Heart left ventricle (tissue), 16 donors: Measurements from ENCODE around the gene GATA3. TPM values are rescaled to one million over a fixed set of nuclear protein-coding genes. Genes with fewer than 3 reads are reported as not detected.
A peak's percentile ranks its signal among the peaks of the same experiment; 100 is the strongest.

ENCODE experiments used
- ATAC-seq, 4 donors: fragments of 200-7000 bp; cut with Tn5 transposase; one replicate each; pipeline ENCODE4 v1.9.1; 2020 to 2022; ENCODE audit warnings: moderate library complexity in 4 of 4, mild to moderate bottlenecking in 3 of 4, moderate number of reproducible peaks in 1 of 4
- DNase-seq, 5 donors: peaks; one replicate each; pipeline ENCODE4 v3.0.0-alpha.2; 2020
- H3K27ac ChIP-seq, 12 donors: fragments of 200-600 bp; sonication (generic) in 4 of 12; one replicate each; pipeline versions ENCODE4 v1.5.0 to v1.8.0; 2016 to 2022; ENCODE audit warnings: mild to moderate bottlenecking in 2 of 12
- H3K27me3 ChIP-seq, 9 donors: fragments of 200-600 bp; sonication (generic) in 2 of 9; one replicate each; pipeline versions ENCODE4 v1.5.1 to v1.8.0; 2016 to 2022; ENCODE audit warnings: mild to moderate bottlenecking in 3 of 9
- H3K36me3 ChIP-seq, 9 donors: fragments of 200-600 bp; sonication (generic) in 2 of 9; one replicate each; pipeline versions ENCODE4 v1.5.0 to v1.8.0; 2018 to 2022; ENCODE audit warnings: mild to moderate bottlenecking in 2 of 9
- H3K4me1 ChIP-seq, 12 donors: fragments of 200-600 bp; sonication (generic) in 4 of 12; one replicate each; pipeline versions ENCODE4 v1.5.0 to v1.8.0; 2016 to 2022; ENCODE audit warnings: mild to moderate bottlenecking in 3 of 12
- H3K4me3 ChIP-seq, 12 donors: fragments of 200-600 bp; sonication (generic) in 4 of 12; one replicate each; pipeline versions ENCODE4 v1.5.0 to v1.8.0; 2017 to 2022; ENCODE audit warnings: mild to moderate bottlenecking in 9 of 12, moderate library complexity in 4 of 12
- H3K9me3 ChIP-seq, 12 donors: fragments of 200-600 bp; sonication (generic) in 4 of 12; one replicate each; pipeline versions ENCODE4 v1.5.0 to v1.8.0; 2016 to 2022; ENCODE audit warnings: mild to moderate bottlenecking in 1 of 12
- POLR2A ChIP-seq, 2 donors: fragments of 450-650 bp; IDR thresholded peaks; one replicate each; pipeline ENCODE4 v1.6.1; 2017; ENCODE audit warnings: antibody characterized with exemption in 2 of 2, mild to moderate bottlenecking in 2 of 2, moderate library complexity in 2 of 2
- WGBS, 4 donors: extraction: QIAGEN DNeasy Blood & Tissue Kit in 2 of 4; methylation state at CpG; one replicate each; pipeline versions ENCODE4 v1.1.5 to v1.1.7; 2013 to 2018; 5-methylcytosine and 5-hydroxymethylcytosine counted together
- intact Hi-C, 10 donors: fragments of 100-400 bp; cut with DNase I; formaldehyde crosslinking; loops; one replicate each; pipeline versions ENCODE4 v1.11.1 to v1.14.2; 2022
- polyA plus RNA-seq, 2 donors: library from polyadenylated mRNA; stranded (reverse); fragments of 200-250 nt; gene quantifications; one replicate each; pipeline ENCODE4 v1.2.3, GENCODE V29; 2013
- total RNA-seq, 9 donors: library from RNA; depleted of rRNA in 2 of 9; stranded (reverse); fragments of >200 nt in 2 of 9; fragmentation: NEBNext Ultra II Directional in 3 of 9; extraction: Animal tissue kit (Norgen Biotek cat#: 25700) in 3 of 9; gene quantifications; one replicate each; pipeline versions ENCODE4 v1.1.0 to v1.2.4, GENCODE V29; 2016 to 2023
- TF ChIP-seq, protein P1 (sequence below), 12 donors: fragments of 200-600 bp; sonication (generic) in 4 of 12; IDR thresholded peaks; one replicate each; pipeline versions ENCODE4 v1.5.0 to v1.8.0; 2018 to 2022; ENCODE audit warnings: antibody characterized with exemption in 12 of 12, mild to moderate bottlenecking in 5 of 12
- donor health status: ischemic (EF 13 %, LVEDD 7.1; RV severe dilation, severe dysfunction).
- donor health status: healthy with polysubstance abuse.
- donor health status: DM: no; HTN: yes; CAD: no.
- donor health status: DM: no; HTN: no; CAD: no.
- donor health status: ischemic (EF 25% LVEDD 6.9; RV normal size, moderate dysfunction).
- donor health status: ischemic (EF 25% LVEDD 5.7; RV mildly dilated, moderate dysfunction).
- donor health status: healthy.
- donor health status: DM: yes; HTN: yes; CAD: no.
- donor health status: ischemic (EF 35%, LVEDD 5.7; RV mildly dilated, moderate dysfunction).
- donor health status: nonischemic (EF 11% LVEDD 7.7; RV severe dilation, severe dysfunction).
- donor health status: DM: yes; HTN: yes; CAD: no.
- donor health status: PGD.
- donor health status: ischemic (EF 29% LVEDD 5.4; RV normal size, mild dysfunction).
- donor health status: nonischemic (EF 23%, LVEDD 6.1; RV moderate dilation, normal function).

GATA3 gene
- total and polyA plus RNA-seq, 11 donors, result 0.71 to 3.4 (median 1.4) TPM

DNA sequence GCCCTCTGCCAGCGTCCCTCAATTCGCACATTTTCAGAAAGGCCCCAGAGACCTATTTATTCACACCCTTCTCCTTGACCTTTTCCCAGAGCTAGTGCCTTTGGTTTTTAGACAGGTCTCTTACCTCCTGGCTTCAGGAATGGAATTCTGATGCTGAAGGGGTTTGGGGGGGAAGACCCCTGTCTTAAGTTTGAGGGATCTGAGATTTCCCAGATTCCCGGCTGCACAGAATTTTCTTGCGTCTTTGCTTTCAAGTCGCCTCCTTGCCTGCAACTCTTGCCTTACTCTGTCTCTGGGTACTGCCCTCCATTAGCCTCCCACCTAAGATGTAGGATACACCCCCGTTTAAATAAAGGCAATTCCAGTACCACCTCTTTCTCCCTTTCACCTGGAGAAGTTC is 1.9 kb downstream of the GATA3 start:
- TF ChIP-seq POLR2A (IDR thresholded peaks at IDR 0.05), result no peak
- TF ChIP-seq, protein P1, sequence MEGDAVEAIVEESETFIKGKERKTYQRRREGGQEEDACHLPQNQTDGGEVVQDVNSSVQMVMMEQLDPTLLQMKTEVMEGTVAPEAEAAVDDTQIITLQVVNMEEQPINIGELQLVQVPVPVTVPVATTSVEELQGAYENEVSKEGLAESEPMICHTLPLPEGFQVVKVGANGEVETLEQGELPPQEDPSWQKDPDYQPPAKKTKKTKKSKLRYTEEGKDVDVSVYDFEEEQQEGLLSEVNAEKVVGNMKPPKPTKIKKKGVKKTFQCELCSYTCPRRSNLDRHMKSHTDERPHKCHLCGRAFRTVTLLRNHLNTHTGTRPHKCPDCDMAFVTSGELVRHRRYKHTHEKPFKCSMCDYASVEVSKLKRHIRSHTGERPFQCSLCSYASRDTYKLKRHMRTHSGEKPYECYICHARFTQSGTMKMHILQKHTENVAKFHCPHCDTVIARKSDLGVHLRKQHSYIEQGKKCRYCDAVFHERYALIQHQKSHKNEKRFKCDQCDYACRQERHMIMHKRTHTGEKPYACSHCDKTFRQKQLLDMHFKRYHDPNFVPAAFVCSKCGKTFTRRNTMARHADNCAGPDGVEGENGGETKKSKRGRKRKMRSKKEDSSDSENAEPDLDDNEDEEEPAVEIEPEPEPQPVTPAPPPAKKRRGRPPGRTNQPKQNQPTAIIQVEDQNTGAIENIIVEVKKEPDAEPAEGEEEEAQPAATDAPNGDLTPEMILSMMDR (IDR thresholded peaks at IDR 0.05), result no peak
- Histone ChIP-seq H3K27ac (peak overlapping the region in 11 of 12 donors; percentile 29 to 86 (median 68)), H3K36me3 (no peaks in the 10 kb centered on the region), H3K4me1 (peaks cover 0 to 63% (median 23%) of the 10 kb centered on the region in 12 donors), H3K4me3 (peak overlapping the region; percentile 37 to 75 (median 59)), H3K27me3 (peaks cover 21 to 94% (median 71%) of the 10 kb centered on the region in 9 donors), H3K9me3 (no peaks in the 10 kb centered on the region)
- no peak for ATAC-seq
- DNase-seq, result no peak
- intact Hi-C loops, result loop anchor here in 5 of 10 donors (10.0 kb wide), 4 partner anchors 218 to 418 kb away; no protein-coding TSS in a partner anchor
- WGBS, 4 donors, result 34 to 52% (median 43%) methylated on average over 6 of the region's 6 CpGs

DNA sequence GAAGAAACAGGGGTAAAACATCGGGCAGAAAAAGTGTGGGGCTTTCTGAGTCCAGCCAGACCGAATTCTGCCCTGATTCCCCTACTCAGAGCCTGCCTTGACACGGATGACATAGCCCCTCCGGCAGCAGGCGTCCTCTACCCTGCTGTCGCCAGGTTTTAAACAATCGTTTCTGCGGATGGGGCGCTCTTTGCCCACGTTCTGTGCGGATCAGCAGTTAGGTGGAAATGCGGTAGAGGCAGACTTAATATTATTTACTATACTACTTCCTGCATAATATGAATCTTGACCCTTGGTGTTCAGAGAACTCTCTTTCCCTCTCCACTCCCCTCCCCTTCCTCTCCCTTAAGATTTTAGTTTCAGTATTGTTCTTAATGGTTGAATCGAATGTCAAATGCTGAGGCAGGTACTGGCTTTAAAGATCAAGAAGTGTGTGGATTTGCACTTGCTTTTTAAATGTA is 2.4 kb downstream of the GATA3 start:
- H3K4me1 ChIP-seq, result peaks cover 0 to 63% (median 18%) of the 10 kb centered on the region in 12 donors
- peak in 1 of 4 donors; percentile 6 for ATAC-seq
- H3K27ac ChIP-seq, result peak overlapping the region in 11 of 12 donors; percentile 29 to 86 (median 68)
- peak overlapping the region in 11 of 12 donors; percentile 43 to 75 (median 59) for H3K4me3 ChIP-seq
- 17 to 44% (median 30%) methylated on average over 13 of the region's 13 CpGs for WGBS, 4 donors
- DNase-seq, result no peak
- intact Hi-C loops, result loop anchor here in 5 of 10 donors (10.0 kb wide), 4 partner anchors 218 to 418 kb away; no protein-coding TSS in a partner anchor
- no peaks in the 10 kb centered on the region for H3K9me3 ChIP-seq
- TF ChIP-seq, protein P1 (IDR thresholded peaks at IDR 0.05), result no peak
- TF ChIP-seq POLR2A (IDR thresholded peaks at IDR 0.05), result no peak
- peaks cover 16 to 94% (median 66%) of the 10 kb centered on the region in 9 donors for H3K27me3 ChIP-seq
- no peaks in the 10 kb centered on the region for H3K36me3 ChIP-seq

DNA sequence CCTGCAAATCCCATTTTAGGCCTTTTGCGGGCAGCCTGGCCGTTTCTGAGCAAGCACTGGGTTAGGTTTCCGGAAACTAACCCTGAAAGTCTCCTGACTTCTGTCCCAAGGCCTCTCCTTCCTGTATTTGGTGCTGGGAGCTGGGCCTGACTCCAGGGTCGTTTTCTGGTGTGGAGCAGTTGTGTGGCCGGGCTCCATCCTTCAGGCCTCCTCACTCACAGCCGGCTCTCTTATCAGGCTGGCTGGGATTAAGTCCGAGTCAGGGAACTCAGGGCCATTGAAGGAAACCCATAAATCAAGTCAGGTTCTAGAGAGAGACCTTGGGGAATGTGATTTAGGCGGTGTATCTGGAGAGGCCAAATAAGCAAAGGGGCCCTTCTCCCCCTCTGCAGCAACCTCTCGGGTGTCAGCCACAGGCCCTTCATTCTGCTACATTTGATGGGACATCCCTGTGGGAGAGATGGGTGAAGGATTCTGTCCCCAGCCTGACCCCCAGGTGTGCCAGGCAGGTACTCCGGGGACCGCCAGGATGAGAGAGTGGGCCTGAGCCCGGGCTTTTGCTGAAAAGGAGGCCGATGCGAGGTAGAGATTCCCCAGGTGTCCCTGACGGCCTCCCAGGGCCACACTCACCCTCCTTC is 3.3 kb downstream of the GATA3 start:
- peaks cover 7 to 94% (median 62%) of the 10 kb centered on the region in 9 donors for H3K27me3 ChIP-seq
- H3K4me1 ChIP-seq, result peaks cover 0 to 59% (median 14%) of the 10 kb centered on the region in 12 donors
- ATAC-seq (no peak), DNase-seq (no peak)
- TF ChIP-seq, protein P1 (IDR thresholded peaks at IDR 0.05), result no peak
- TF ChIP-seq POLR2A (IDR thresholded peaks at IDR 0.05), result no peak
- 55 to 60% (median 58%) methylated on average over 10 to 15 of the region's 15 CpGs for WGBS, 4 donors
- intact Hi-C loops, result loop anchor here in 5 of 10 donors (10.0 kb wide), 4 partner anchors 217 to 417 kb away; no protein-coding TSS in a partner anchor
- no peaks in the 10 kb centered on the region for H3K36me3 ChIP-seq
- H3K9me3 ChIP-seq, result no peaks in the 10 kb centered on the region
- peak overlapping the region in 9 of 12 donors; percentile 8 to 80 (median 57) for H3K27ac ChIP-seq
- H3K4me3 ChIP-seq, result peak overlapping the region in 8 of 12 donors; percentile 55 to 75 (median 62)
